GM18499 (cell line): ENCODE data around the gene ME3.
"Not testable (repeated sequence)": the region's sequence is repeated elsewhere in the genome, so short reads cannot be mapped to it uniquely, and the experiment has no call there.

ENCODE experiments used
- ATAC-seq: cut with Tn5 transposase; IDR thresholded peaks from one replicate; pipeline ENCODE4 v1.9.1; 2021; ENCODE audit warnings: moderate number of reproducible peaks; ENCODE audit not compliant: insufficient read depth, unreplicated experiment

ME3 gene

GRCh38 chr11:86571273-86571948 lies 101.0 kb downstream of the ME3 start:
- ATAC-seq = no peak

- no peak for ATAC-seq
Measured at GRCh38 chr11:86570451-86570850, 102.0 kb downstream of the ME3 start.

GRCh38 chr11:86570020-86570419 lies 102.4 kb downstream of the ME3 start:
- no peak for ATAC-seq

GRCh38 chr11:86569109-86569508 lies 103.3 kb downstream of the ME3 start:
- no peak for ATAC-seq

GRCh38 chr11:86565801-86566312 lies 106.6 kb downstream of the ME3 start:
- ATAC-seq = no peak

- no peak for ATAC-seq
Measured at GRCh38 chr11:86565388-86565787, 107.0 kb downstream of the ME3 start.

GRCh38 chr11:86562842-86563241 lies 109.6 kb downstream of the ME3 start:
- not testable (repeated sequence) for ATAC-seq

- ATAC-seq = no peak
Measured at GRCh38 chr11:86559311-86559945, 113.0 kb downstream of the ME3 start.

GRCh38 chr11:86558841-86559240 lies 113.6 kb downstream of the ME3 start:
- no peak for ATAC-seq

GRCh38 chr11:86558207-86558606 lies 114.2 kb downstream of the ME3 start:
- ATAC-seq = no peak

GRCh38 chr11:86555866-86556265 lies 116.5 kb downstream of the ME3 start:
- no peak for ATAC-seq

GRCh38 chr11:86555401-86555800 lies 117.0 kb downstream of the ME3 start:
- no peak for ATAC-seq

GRCh38 chr11:86553265-86553664 lies 119.2 kb downstream of the ME3 start:
- no peak for ATAC-seq

- ATAC-seq = no peak
Measured at GRCh38 chr11:86551288-86552092, 120.9 kb downstream of the ME3 start.

GRCh38 chr11:86550757-86551156 lies 121.7 kb downstream of the ME3 start:
- no peak for ATAC-seq

GRCh38 chr11:86548271-86548917 lies 124.0 kb downstream of the ME3 start:
- ATAC-seq = no peak

- ATAC-seq = no peak
Measured at GRCh38 chr11:86547727-86548126, 124.7 kb downstream of the ME3 start.

- not testable (repeated sequence) for ATAC-seq
Measured at GRCh38 chr11:86541299-86541698, 131.1 kb downstream of the ME3 start.

GRCh38 chr11:86538223-86538548 lies 134.2 kb downstream of the ME3 start:
- ATAC-seq = no peak

- ATAC-seq = no peak
Measured at GRCh38 chr11:86537541-86538222, 134.7 kb downstream of the ME3 start.
